ENCODE data around the gene NOS3.
A peak's percentile ranks its signal among the peaks of the same experiment; 100 is the strongest.
"Not testable (repeated sequence)": the region's sequence is repeated elsewhere in the genome, so short reads cannot be mapped to it uniquely, and the experiment has no call there.

Gene NOS3

GRCh38 chr7:151038951-151039849, 48.4 kb downstream of the NOS3 start:
- no peak for DNase-seq (ENCODE audit: low spot score)

GRCh38 chr7:151039850-151040548, 49.2 kb downstream of the NOS3 start:
- DNase-seq (ENCODE audit: low spot score), result no peak

GRCh38 chr7:151040616-151041375, 50.0 kb downstream of the NOS3 start:
- no peak for DNase-seq (ENCODE audit: low spot score)

- DNase-seq (ENCODE audit: low spot score), result not testable (repeated sequence)
These were observed 52.6 kb downstream of the NOS3 start for GRCh38 chr7:151043449-151043848.

GRCh38 chr7:151043959-151044358, 53.1 kb downstream of the NOS3 start:
- DNase-seq (ENCODE audit: low spot score), result no peak

GRCh38 chr7:151045262-151045661, 54.4 kb downstream of the NOS3 start:
- DNase-seq (ENCODE audit: low spot score), result peak; percentile 78

GRCh38 chr7:151045967-151046366, 55.1 kb downstream of the NOS3 start:
- DNase-seq (ENCODE audit: low spot score), result no peak

- DNase-seq (ENCODE audit: low spot score), result no peak
These were observed 56.1 kb downstream of the NOS3 start for GRCh38 chr7:151046603-151047573.

GRCh38 chr7:151047976-151048815, 57.4 kb downstream of the NOS3 start, which contains the start of gene ASIC3:
ASIC3 (plus strand) TSS chr7:151048531; CDS start chr7:151048886, 355 bp downstream.
- no peak for DNase-seq (ENCODE audit: low spot score)

GRCh38 chr7:151048911-151049463, 58.2 kb downstream of the NOS3 start:
- no peak for DNase-seq (ENCODE audit: low spot score)

- DNase-seq (ENCODE audit: low spot score), result no peak
These were observed 60.3 kb downstream of the NOS3 start for GRCh38 chr7:151051108-151051507.

GRCh38 chr7:151053096-151053495, 62.3 kb downstream of the NOS3 start:
- DNase-seq (ENCODE audit: low spot score), result no peak

- DNase-seq (ENCODE audit: low spot score), result no peak
These were observed 62.9 kb downstream of the NOS3 start for GRCh38 chr7:151053751-151054150.

GRCh38 chr7:151056283-151056665, 65.5 kb downstream of the NOS3 start:
- no peak for DNase-seq (ENCODE audit: low spot score)

GRCh38 chr7:151056666-151057505, 66.1 kb downstream of the NOS3 start:
- DNase-seq (ENCODE audit: low spot score), result no peak

- no peak for DNase-seq (ENCODE audit: low spot score)
These were observed 66.7 kb downstream of the NOS3 start, which contains the start of gene CDK5 for GRCh38 chr7:151057506-151057988. CDK5 (minus strand) TSS chr7:151057897; CDS start chr7:151057848, 49 bp downstream.

- DNase-seq (ENCODE audit: low spot score), result peak; percentile 95
These were observed 67.4 kb downstream of the NOS3 start for GRCh38 chr7:151057989-151058780.
